MCF 10A (cell line): ENCODE measurements around the gene TUBGCP3. TPM values are rescaled to one million over a fixed set of nuclear protein-coding genes. Genes with fewer than 3 reads are reported as not detected.

ENCODE experiments used
- BruUV-seq: library from RNA; stranded (reverse); fragments of 400-500 nt; replicated peaks from 2 replicates; lab custom pipeline; 2021; lab: Mats Ljungman, UMichigan
- CTCF ChIA-PET: fragments of 300-600 bp; sonication (Branson Sonifier 250); formaldehyde crosslinking; extraction: SDS; loops from one replicate; lab custom pipeline; 2021; ENCODE audit warnings: antibody characterized with exemption, inconsistent platforms; lab: Yijun Ruan, JAX
- POLR2A ChIA-PET: fragments of 300-600, 350-650 bp; sonication (Branson Sonifier 250); formaldehyde crosslinking; extraction: SDS; loops from one replicate; lab custom pipeline; 2020; ENCODE audit warnings: antibody characterized with exemption, inconsistent platforms; lab: Yijun Ruan, JAX
- DNase-seq: peaks from one replicate; pipeline ENCODE4 v3.0.0-alpha.2; 2018; ENCODE audit not compliant: unreplicated experiment
- H3K27ac Mint-ChIP-seq: one replicate; pipeline ENCODE4 v1.8.0; 2022; ENCODE audit warnings: mild to moderate bottlenecking, low read depth, mixed read lengths; ENCODE audit not compliant: unreplicated experiment
- H3K27me3 Mint-ChIP-seq: one replicate; pipeline ENCODE4 v1.8.0; 2022; ENCODE audit warnings: mixed read lengths; ENCODE audit not compliant: insufficient read depth, unreplicated experiment
- H3K36me3 Mint-ChIP-seq: one replicate; pipeline ENCODE4 v1.8.0; 2022; ENCODE audit warnings: mild to moderate bottlenecking, moderate library complexity, mixed read lengths; ENCODE audit not compliant: insufficient read depth, unreplicated experiment
- H3K4me1 Mint-ChIP-seq: one replicate; pipeline ENCODE4 v1.8.0; 2022; ENCODE audit warnings: mixed read lengths; ENCODE audit not compliant: insufficient read depth, unreplicated experiment
- H3K4me3 Mint-ChIP-seq: one replicate; pipeline ENCODE4 v1.8.0; 2022; ENCODE audit warnings: mild to moderate bottlenecking, moderate library complexity, mixed read lengths; ENCODE audit not compliant: unreplicated experiment
- H3K9me3 Mint-ChIP-seq: one replicate; pipeline ENCODE4 v1.8.0; 2022; ENCODE audit warnings: mixed read lengths; ENCODE audit not compliant: unreplicated experiment
- intact Hi-C: fragments of 100-400 bp; cut with micrococcal nuclease; formaldehyde crosslinking; loops from 2 replicates; pipeline ENCODE4 v1.14.1; 2022
- total RNA-seq: library from RNA; stranded (reverse); gene quantifications from 2 replicates; pipeline ENCODE4 v1.2.3, GENCODE V29; 2022
- TF ChIP-seq, protein P1 (sequence below): fragments of 200-600 bp; IDR thresholded peaks from one replicate; pipeline ENCODE4 v1.8.0; 2022; ENCODE audit warnings: antibody characterized with exemption, mild to moderate bottlenecking; ENCODE audit not compliant: unreplicated experiment

TUBGCP3 gene
- total RNA-seq, 1 experiment from 2014 or later, result 35.7 TPM

DNA sequence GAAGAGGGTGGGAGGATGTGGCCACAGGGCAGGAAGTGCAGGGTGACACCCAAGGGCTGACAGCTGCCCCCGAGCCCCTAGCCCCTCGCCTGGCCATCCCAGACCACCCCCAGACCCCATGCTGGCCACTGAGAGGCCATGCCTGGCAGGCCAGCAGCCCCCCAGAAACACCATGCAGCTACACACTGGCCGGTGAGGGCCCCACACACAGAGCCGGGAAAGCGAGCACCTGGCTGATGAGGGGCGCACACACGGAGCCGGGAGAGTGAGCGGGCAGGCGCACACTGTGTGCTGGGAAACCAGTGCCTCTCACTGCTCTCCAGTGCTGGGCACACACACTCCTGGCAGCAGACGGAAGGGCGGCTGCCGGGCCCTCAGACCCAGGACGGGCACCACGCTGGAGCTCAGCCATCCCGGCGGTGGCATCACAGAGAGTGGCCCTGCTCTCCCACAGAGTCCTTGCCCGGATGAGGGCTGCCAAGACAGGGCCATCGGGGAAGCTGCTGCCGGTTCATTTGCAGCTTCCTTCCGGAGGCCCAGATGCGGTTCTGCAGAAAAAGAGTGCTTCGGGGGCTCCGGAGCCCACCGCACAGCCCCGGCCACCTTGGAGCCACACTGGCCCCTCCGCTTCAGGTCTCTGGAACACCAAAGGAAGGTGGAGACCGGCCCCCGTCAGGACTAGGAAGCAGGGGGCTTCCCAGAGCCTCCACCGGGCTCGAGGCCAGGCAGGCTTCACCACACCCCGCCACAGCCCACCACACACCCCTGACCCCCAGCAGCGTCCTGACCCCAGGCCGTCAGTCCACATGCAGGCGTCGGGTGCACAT, 135.4 kb downstream of the TUBGCP3 start:
- ChIA-PET CTCF (interaction anchor here (3.6 kb wide), 1 partner anchor 978 kb away, joined by 12 read pairs; no protein-coding TSS in a partner anchor), POLR2A (no interaction called here)
- Mint-ChIP-seq H3K27me3 (no peaks in the 10 kb centered on the region), H3K4me3 (no peak overlapping the region), H3K36me3 (no peaks in the 10 kb centered on the region), H3K9me3 (peaks cover 12% of the 10 kb centered on the region), H3K4me1 (no peaks in the 10 kb centered on the region), H3K27ac (no peak overlapping the region)
- TF ChIP-seq, protein P1, sequence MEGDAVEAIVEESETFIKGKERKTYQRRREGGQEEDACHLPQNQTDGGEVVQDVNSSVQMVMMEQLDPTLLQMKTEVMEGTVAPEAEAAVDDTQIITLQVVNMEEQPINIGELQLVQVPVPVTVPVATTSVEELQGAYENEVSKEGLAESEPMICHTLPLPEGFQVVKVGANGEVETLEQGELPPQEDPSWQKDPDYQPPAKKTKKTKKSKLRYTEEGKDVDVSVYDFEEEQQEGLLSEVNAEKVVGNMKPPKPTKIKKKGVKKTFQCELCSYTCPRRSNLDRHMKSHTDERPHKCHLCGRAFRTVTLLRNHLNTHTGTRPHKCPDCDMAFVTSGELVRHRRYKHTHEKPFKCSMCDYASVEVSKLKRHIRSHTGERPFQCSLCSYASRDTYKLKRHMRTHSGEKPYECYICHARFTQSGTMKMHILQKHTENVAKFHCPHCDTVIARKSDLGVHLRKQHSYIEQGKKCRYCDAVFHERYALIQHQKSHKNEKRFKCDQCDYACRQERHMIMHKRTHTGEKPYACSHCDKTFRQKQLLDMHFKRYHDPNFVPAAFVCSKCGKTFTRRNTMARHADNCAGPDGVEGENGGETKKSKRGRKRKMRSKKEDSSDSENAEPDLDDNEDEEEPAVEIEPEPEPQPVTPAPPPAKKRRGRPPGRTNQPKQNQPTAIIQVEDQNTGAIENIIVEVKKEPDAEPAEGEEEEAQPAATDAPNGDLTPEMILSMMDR, result no peak
- no TSS peak for BruUV-seq
- DNase-seq, result no peak
- intact Hi-C loops, result no loop called here

DNA sequence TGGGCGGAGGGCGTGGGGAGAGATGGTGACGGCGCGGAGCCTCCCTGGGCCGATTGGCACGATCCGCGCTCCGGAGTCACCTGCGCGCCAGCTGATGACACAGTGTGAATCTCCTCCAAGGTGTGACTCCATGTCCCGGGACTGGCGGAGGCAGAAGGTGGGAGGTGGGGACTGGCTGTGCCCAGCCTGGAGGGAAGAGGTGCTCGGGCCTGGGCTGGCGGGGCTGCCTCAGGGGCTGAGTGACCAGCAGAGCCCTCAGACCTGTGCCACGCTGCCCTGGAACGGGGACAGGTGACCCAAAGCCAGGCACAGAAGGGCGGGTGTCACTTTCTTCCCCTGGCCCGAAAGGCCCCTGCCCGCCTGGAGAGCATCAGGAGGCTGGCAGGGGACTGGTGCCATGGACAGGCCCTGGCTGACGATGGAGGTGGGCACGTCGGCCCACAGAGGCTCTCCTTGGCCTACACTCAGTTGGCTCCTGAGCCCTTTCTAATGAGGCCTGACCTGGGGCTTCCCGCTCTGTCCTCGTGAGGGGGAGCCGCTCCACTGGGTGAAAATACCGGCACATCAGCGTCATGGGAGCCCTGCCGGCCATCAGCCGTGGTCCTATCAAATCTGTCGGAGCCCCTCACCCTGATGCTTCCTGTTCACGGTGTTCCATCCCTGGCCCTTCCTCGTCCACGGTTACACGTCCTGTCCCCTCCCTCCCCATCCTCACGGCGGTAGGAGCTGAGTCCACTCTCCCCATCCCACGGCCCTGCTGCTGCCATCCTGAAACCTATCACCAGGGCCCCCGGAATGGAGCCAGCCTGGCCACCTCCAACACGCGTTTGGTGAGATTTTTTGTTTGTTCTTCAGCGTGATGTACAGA, 136.2 kb downstream of the TUBGCP3 start:
- no peak for DNase-seq
- H3K27me3 Mint-ChIP-seq, result no peaks in the 10 kb centered on the region
- intact Hi-C loops, result no loop called here
- H3K4me3 Mint-ChIP-seq, result no peak overlapping the region
- POLR2A ChIA-PET, result no interaction called here
- H3K27ac Mint-ChIP-seq, result no peak overlapping the region
- H3K9me3 Mint-ChIP-seq, result peaks cover 12% of the 10 kb centered on the region
- H3K4me1 Mint-ChIP-seq, result no peaks in the 10 kb centered on the region
- CTCF ChIA-PET, result interaction anchor here (1.8 kb wide), 1 partner anchor 977 kb away, joined by 9 read pairs; no protein-coding TSS in a partner anchor
- BruUV-seq, result no TSS peak
- TF ChIP-seq, protein P1, result no peak
- H3K36me3 Mint-ChIP-seq, result no peaks in the 10 kb centered on the region

DNA sequence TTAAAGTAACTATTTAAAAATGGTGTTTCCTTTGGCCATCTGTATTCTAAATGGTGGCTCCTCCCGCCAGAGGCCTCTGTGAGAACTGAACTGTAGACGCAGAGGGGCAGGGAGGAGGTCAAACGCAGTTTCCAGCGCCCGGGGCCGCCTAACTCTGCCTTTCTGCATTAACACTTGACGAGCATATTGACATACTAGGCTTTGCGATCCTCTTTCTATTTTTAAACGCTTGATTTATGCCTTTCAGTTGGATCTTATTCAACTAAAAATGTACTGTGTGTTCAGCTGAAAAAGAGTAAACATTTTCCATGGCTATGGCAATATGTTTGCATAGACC, 137.1 kb downstream of the TUBGCP3 start:
- Mint-ChIP-seq H3K27me3 (no peaks in the 10 kb centered on the region), H3K9me3 (peaks cover 7% of the 10 kb centered on the region), H3K36me3 (no peaks in the 10 kb centered on the region), H3K4me3 (no peak overlapping the region), H3K4me1 (no peaks in the 10 kb centered on the region), H3K27ac (no peak overlapping the region)
- ChIA-PET CTCF (interaction anchor here (1.8 kb wide), 1 partner anchor 976 kb away, joined by 9 read pairs; no protein-coding TSS in a partner anchor), POLR2A (no interaction called here)
- intact Hi-C loops, result no loop called here
- TF ChIP-seq, protein P1, result no peak
- BruUV-seq, result no TSS peak
- no peak for DNase-seq
